PC-9 (cell line): Measurements from ENCODE around the gene TP53I13.
"Not testable (repeated sequence)": the region's sequence is repeated elsewhere in the genome, so short reads cannot be mapped to it uniquely, and the experiment has no call there.

Experiments used
- CTCF ChIP-seq: fragments of 200-600 bp; sonication (generic); conservative IDR thresholded peaks from 2 replicates; pipeline ENCODE4 v1.6.1; 2017; ENCODE audit warnings: mixed run types, antibody characterized with exemption, mild to moderate bottlenecking, moderate library complexity
- EZH2 ChIP-seq: fragments of 200-600 bp; sonication (generic); IDR thresholded peaks from 2 replicates; pipeline ENCODE4 v1.8.0; 2017; ENCODE audit warnings: antibody characterized with exemption, low read depth

DNA sequence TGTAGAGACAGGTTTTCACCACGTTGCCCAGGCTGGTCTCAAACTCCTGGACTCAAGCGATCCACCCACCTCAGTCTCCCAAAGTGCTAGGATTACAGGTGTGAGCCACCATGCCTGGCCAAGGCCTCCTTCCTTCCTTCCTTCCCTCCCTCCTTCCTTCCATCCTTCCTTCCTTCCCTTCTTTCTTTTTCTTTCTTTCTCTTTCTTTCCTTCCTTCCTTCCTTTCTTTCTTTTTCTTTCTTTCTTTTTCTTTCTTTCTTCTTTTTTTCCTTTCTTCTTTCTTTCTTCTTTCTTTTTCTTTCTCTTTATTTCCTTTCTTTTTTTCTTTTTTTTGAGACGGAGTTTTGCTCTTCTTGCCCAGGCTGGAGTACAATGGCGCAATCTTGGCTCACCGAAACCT lies 10.4 kb upstream of the TP53I13 start:
- not testable (repeated sequence) for TF ChIP-seq CTCF, EZH2
